IMR-90 (cell line): Measurements from ENCODE around the gene COL20A1.

ENCODE experiments used
- RAD21 ChIP-seq: IDR thresholded peaks from 2 replicates; pipeline ENCODE4 v1.6.1; 2012; ENCODE audit warnings: low read length, improper control_type of control experiment
- TF ChIP-seq, protein P1 (sequence below): conservative IDR thresholded peaks from 2 replicates; pipeline ENCODE4 v1.5.1; 2012; ENCODE audit warnings: mild to moderate bottlenecking, low read depth, low read length, improper control_type of control experiment

DNA sequence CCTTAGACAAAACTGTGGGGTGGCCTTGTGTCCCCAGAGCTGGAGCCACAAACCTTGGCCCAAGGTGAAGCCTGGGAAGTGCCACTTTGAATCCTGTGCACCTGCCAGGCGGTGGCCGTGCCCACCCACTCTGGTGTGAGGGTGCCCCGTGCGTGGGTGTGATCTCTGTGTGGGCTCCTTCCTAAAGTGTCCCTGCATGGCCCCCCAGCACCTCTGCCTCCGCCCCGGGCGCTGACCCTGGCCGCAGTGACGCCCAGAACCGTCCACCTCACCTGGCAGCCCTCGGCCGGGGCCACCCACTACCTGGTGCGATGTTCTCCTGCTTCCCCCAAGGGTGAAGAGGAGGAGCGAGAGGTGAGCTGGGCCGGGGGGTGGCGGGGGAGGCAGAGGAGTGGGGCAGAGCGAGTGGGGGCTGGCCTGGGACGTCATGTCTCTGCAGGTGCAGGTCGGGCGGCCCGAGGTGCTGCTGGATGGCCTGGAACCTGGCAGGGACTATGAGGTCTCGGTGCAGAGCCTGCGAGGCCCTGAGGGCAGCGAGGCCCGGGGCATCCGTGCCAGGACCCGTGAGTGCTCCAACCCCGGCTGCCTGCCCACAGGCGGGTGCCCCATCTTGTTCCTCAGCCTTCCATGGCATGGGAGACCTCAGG lies 18.3 kb downstream of the COL20A1 start:
- TF ChIP-seq, protein P1, sequence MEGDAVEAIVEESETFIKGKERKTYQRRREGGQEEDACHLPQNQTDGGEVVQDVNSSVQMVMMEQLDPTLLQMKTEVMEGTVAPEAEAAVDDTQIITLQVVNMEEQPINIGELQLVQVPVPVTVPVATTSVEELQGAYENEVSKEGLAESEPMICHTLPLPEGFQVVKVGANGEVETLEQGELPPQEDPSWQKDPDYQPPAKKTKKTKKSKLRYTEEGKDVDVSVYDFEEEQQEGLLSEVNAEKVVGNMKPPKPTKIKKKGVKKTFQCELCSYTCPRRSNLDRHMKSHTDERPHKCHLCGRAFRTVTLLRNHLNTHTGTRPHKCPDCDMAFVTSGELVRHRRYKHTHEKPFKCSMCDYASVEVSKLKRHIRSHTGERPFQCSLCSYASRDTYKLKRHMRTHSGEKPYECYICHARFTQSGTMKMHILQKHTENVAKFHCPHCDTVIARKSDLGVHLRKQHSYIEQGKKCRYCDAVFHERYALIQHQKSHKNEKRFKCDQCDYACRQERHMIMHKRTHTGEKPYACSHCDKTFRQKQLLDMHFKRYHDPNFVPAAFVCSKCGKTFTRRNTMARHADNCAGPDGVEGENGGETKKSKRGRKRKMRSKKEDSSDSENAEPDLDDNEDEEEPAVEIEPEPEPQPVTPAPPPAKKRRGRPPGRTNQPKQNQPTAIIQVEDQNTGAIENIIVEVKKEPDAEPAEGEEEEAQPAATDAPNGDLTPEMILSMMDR = no peak
- TF ChIP-seq RAD21 = no peak
